HEK293 (cell line): Measurements from ENCODE around the gene PARP15.
"Not testable (repeated sequence)": the region's sequence is repeated elsewhere in the genome, so short reads cannot be mapped to it uniquely, and the experiment has no call there.

Experiments used
- IKZF3 ChIP-seq: fragments of 450-650 bp; IDR thresholded peaks from 2 replicates; pipeline ENCODE4 v1.5.0; 2018; ENCODE audit warnings: missing biosample characterization, mild to moderate bottlenecking, missing genetic modification characterization, moderate library complexity
- YY1 ChIP-seq: fragments of 450-650 bp; formaldehyde crosslinking; IDR thresholded peaks from 2 replicates; pipeline ENCODE4 v1.5.1; 2018; ENCODE audit warnings: missing biosample characterization, missing genetic modification characterization
- ZBTB17 ChIP-seq: fragments of 450-650 bp; formaldehyde crosslinking; IDR thresholded peaks from 2 replicates; pipeline ENCODE4 v1.5.1; 2016; ENCODE audit warnings: missing biosample characterization, missing genetic modification characterization
- ZNF138 ChIP-seq: fragments of 450-650 bp; formaldehyde crosslinking; IDR thresholded peaks from 2 replicates; pipeline ENCODE4 v1.5.1; 2016; ENCODE audit warnings: missing biosample characterization, missing genetic modification characterization, borderline replicate concordance
- ZNF202 ChIP-seq: fragments of 450-650 bp; formaldehyde crosslinking; IDR thresholded peaks from 2 replicates; pipeline ENCODE4 v1.5.1; 2016; ENCODE audit warnings: missing biosample characterization, missing genetic modification characterization, borderline replicate concordance
- ZNF354C ChIP-seq: fragments of 450-650 bp; formaldehyde crosslinking; IDR thresholded peaks from 2 replicates; pipeline ENCODE4 v1.5.1; 2016; ENCODE audit warnings: missing biosample characterization, missing genetic modification characterization, low read depth, borderline replicate concordance
- ZNF777 ChIP-seq: fragments of 450-650 bp; formaldehyde crosslinking; IDR thresholded peaks from 2 replicates; pipeline ENCODE4 v1.5.1; 2017; ENCODE audit warnings: missing biosample characterization, missing genetic modification characterization, borderline replicate concordance
- TF ChIP-seq, protein P1 (sequence below): fragments of 450-650 bp; formaldehyde crosslinking; IDR thresholded peaks from 2 replicates; pipeline ENCODE4 v1.5.1; 2017; ENCODE audit warnings: missing biosample characterization, missing genetic modification characterization
- TF ChIP-seq, protein P2 (sequence below): fragments of 450-650 bp; formaldehyde crosslinking; IDR thresholded peaks from 2 replicates; pipeline ENCODE4 v1.5.1; 2016; ENCODE audit warnings: missing biosample characterization, missing genetic modification characterization
- TF ChIP-seq, protein P3 (sequence below): fragments of 450-650 bp; formaldehyde crosslinking; IDR thresholded peaks from 2 replicates; pipeline ENCODE4 v1.5.1; 2016; ENCODE audit warnings: missing biosample characterization, missing genetic modification characterization
- TF ChIP-seq, protein P4 (sequence below): fragments of 450-650 bp; formaldehyde crosslinking; IDR thresholded peaks from 2 replicates; pipeline ENCODE4 v1.5.1; 2016; ENCODE audit warnings: missing biosample characterization, missing genetic modification characterization

DNA sequence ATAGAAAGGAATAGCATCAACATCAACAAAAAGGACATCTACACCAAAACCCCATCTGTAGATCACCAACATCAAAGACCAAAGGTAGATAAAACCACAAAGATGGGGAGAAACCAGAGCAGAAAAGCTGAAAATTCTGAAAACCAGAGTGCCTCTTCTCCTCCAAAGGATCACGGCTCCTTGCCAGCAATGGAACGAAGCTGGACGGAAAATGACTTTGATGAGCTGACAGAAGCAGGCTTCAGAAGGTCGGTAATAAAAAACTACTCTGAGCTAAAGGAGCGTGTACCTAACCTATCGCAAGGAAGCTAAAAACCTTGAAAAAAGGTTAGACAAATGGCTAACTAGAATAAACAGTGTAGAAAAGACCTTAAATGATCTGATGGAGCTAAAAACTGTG is 74.5 kb downstream of the PARP15 start:
- TF ChIP-seq, protein P1, sequence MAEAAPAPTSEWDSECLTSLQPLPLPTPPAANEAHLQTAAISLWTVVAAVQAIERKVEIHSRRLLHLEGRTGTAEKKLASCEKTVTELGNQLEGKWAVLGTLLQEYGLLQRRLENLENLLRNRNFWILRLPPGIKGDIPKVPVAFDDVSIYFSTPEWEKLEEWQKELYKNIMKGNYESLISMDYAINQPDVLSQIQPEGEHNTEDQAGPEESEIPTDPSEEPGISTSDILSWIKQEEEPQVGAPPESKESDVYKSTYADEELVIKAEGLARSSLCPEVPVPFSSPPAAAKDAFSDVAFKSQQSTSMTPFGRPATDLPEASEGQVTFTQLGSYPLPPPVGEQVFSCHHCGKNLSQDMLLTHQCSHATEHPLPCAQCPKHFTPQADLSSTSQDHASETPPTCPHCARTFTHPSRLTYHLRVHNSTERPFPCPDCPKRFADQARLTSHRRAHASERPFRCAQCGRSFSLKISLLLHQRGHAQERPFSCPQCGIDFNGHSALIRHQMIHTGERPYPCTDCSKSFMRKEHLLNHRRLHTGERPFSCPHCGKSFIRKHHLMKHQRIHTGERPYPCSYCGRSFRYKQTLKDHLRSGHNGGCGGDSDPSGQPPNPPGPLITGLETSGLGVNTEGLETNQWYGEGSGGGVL: not testable (repeated sequence)
- TF ChIP-seq, protein P2, sequence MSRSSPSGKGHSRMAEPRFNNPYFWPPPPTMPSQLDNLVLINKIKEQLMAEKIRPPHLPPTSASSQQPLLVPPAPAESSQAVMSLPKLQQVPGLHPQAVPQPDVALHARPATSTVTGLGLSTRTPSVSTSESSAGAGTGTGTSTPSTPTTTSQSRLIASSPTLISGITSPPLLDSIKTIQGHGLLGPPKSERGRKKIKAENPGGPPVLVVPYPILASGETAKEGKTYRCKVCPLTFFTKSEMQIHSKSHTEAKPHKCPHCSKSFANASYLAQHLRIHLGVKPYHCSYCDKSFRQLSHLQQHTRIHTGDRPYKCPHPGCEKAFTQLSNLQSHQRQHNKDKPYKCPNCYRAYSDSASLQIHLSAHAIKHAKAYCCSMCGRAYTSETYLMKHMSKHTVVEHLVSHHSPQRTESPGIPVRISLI (tag by site-specific recombination): not testable (repeated sequence)
- TF ChIP-seq, protein P3, sequence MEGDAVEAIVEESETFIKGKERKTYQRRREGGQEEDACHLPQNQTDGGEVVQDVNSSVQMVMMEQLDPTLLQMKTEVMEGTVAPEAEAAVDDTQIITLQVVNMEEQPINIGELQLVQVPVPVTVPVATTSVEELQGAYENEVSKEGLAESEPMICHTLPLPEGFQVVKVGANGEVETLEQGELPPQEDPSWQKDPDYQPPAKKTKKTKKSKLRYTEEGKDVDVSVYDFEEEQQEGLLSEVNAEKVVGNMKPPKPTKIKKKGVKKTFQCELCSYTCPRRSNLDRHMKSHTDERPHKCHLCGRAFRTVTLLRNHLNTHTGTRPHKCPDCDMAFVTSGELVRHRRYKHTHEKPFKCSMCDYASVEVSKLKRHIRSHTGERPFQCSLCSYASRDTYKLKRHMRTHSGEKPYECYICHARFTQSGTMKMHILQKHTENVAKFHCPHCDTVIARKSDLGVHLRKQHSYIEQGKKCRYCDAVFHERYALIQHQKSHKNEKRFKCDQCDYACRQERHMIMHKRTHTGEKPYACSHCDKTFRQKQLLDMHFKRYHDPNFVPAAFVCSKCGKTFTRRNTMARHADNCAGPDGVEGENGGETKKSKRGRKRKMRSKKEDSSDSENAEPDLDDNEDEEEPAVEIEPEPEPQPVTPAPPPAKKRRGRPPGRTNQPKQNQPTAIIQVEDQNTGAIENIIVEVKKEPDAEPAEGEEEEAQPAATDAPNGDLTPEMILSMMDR: not testable (repeated sequence)
- not testable (repeated sequence) for TF ChIP-seq ZNF138 (tag by site-specific recombination); ZNF202 (tag by site-specific recombination); YY1 (tag by site-specific recombination); IKZF3; ZNF354C (tag by site-specific recombination); ZBTB17 (tag by site-specific recombination); ZNF777
- TF ChIP-seq, protein P4, sequence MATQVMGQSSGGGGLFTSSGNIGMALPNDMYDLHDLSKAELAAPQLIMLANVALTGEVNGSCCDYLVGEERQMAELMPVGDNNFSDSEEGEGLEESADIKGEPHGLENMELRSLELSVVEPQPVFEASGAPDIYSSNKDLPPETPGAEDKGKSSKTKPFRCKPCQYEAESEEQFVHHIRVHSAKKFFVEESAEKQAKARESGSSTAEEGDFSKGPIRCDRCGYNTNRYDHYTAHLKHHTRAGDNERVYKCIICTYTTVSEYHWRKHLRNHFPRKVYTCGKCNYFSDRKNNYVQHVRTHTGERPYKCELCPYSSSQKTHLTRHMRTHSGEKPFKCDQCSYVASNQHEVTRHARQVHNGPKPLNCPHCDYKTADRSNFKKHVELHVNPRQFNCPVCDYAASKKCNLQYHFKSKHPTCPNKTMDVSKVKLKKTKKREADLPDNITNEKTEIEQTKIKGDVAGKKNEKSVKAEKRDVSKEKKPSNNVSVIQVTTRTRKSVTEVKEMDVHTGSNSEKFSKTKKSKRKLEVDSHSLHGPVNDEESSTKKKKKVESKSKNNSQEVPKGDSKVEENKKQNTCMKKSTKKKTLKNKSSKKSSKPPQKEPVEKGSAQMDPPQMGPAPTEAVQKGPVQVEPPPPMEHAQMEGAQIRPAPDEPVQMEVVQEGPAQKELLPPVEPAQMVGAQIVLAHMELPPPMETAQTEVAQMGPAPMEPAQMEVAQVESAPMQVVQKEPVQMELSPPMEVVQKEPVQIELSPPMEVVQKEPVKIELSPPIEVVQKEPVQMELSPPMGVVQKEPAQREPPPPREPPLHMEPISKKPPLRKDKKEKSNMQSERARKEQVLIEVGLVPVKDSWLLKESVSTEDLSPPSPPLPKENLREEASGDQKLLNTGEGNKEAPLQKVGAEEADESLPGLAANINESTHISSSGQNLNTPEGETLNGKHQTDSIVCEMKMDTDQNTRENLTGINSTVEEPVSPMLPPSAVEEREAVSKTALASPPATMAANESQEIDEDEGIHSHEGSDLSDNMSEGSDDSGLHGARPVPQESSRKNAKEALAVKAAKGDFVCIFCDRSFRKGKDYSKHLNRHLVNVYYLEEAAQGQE: not testable (repeated sequence)
